Gastrocnemius medialis (tissue), 4 donors: Measurements from ENCODE around the gene GLMN.

ENCODE experiments used
- POLR2A ChIP-seq, 2 donors: fragments of 450-650 bp; IDR thresholded peaks; one replicate each; pipeline ENCODE4 v1.6.1; 2017; ENCODE audit warnings: antibody characterized with exemption in 2 of 2, mild to moderate bottlenecking in 2 of 2, moderate library complexity in 2 of 2
- TF ChIP-seq, protein P1 (sequence below), 5 experiments: fragments of 450-650 bp in 3 of 5; fragments of 200-600 bp in 2 of 5; sonication (generic) in 2 of 5; IDR thresholded peaks in 4 of 5; conservative IDR thresholded peaks in 1 of 5; 1 replicate in 4 of 5; 2 replicates in 1 of 5; pipeline ENCODE4 v1.5.1; 2016 to 2019; ENCODE audit warnings: antibody characterized with exemption in 5 of 5, mild to moderate bottlenecking in 3 of 5, moderate library complexity in 3 of 5

DNA sequence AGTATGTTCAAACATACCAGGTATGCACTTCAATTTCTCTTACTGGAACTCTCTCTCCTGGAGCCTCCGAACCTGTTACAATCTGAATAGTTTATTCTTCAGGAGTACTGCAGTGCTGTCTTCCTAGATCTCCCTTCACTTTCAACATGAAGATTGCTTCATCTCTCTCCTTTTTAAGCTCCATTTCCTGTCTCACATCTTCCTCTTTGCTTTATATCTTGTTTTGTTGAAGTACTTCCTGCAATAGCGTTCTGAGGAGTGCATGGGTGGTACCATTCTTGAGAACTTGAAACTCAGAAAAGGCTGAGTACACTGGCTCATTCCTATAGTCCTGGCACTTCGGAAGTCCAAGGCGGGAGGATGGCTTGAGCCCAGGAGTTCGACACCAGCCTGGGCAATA, 96.8 kb downstream of the GLMN start:
- TF ChIP-seq, protein P1, sequence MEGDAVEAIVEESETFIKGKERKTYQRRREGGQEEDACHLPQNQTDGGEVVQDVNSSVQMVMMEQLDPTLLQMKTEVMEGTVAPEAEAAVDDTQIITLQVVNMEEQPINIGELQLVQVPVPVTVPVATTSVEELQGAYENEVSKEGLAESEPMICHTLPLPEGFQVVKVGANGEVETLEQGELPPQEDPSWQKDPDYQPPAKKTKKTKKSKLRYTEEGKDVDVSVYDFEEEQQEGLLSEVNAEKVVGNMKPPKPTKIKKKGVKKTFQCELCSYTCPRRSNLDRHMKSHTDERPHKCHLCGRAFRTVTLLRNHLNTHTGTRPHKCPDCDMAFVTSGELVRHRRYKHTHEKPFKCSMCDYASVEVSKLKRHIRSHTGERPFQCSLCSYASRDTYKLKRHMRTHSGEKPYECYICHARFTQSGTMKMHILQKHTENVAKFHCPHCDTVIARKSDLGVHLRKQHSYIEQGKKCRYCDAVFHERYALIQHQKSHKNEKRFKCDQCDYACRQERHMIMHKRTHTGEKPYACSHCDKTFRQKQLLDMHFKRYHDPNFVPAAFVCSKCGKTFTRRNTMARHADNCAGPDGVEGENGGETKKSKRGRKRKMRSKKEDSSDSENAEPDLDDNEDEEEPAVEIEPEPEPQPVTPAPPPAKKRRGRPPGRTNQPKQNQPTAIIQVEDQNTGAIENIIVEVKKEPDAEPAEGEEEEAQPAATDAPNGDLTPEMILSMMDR (IDR thresholded peaks at IDR 0.05 in 4 of 5, conservative IDR thresholded peaks at IDR 0.05 in 1 of 5) = no peak
- TF ChIP-seq POLR2A (IDR thresholded peaks at IDR 0.05) = no peak
